GM19328 (cell line): ENCODE results near the gene PSMG4.

Source experiments
- ATAC-seq: cut with Tn5 transposase; IDR thresholded peaks from one replicate; pipeline ENCODE4 v1.9.1; 2021; ENCODE audit warnings: mild to moderate bottlenecking, moderate library complexity; ENCODE audit not compliant: unreplicated experiment

PSMG4 gene

GRCh38 chr6:3288711-3289663 is 30.2 kb downstream of the PSMG4 start:
- ATAC-seq = no peak

- no peak for ATAC-seq
Measured at GRCh38 chr6:3289664-3290055, 30.9 kb downstream of the PSMG4 start.

GRCh38 chr6:3290149-3290930 is 31.6 kb downstream of the PSMG4 start:
- ATAC-seq = no peak

GRCh38 chr6:3290931-3291211 is 32.1 kb downstream of the PSMG4 start:
- ATAC-seq = no peak

GRCh38 chr6:3291346-3291745 is 32.6 kb downstream of the PSMG4 start:
- ATAC-seq = no peak

GRCh38 chr6:3291987-3292386 is 33.2 kb downstream of the PSMG4 start:
- no peak for ATAC-seq

- no peak for ATAC-seq
Measured at GRCh38 chr6:3292431-3293197, 33.9 kb downstream of the PSMG4 start.

- ATAC-seq = no peak
Measured at GRCh38 chr6:3293271-3294155, 34.8 kb downstream of the PSMG4 start.

GRCh38 chr6:3294396-3294795 is 35.6 kb downstream of the PSMG4 start:
- ATAC-seq = no peak

GRCh38 chr6:3294921-3295871 is 36.4 kb downstream of the PSMG4 start:
- ATAC-seq = no peak

GRCh38 chr6:3296078-3296477 is 37.3 kb downstream of the PSMG4 start:
- no peak for ATAC-seq

- no peak for ATAC-seq
Measured at GRCh38 chr6:3296537-3296936, 37.8 kb downstream of the PSMG4 start.

GRCh38 chr6:3297006-3297405 is 38.3 kb downstream of the PSMG4 start:
- no peak for ATAC-seq

- no peak for ATAC-seq
Measured at GRCh38 chr6:3297909-3298308, 39.2 kb downstream of the PSMG4 start.

- ATAC-seq = no peak
Measured at GRCh38 chr6:3299221-3299620, 40.5 kb downstream of the PSMG4 start.

- ATAC-seq = no peak
Measured at GRCh38 chr6:3301506-3301905, 42.8 kb downstream of the PSMG4 start.

- no peak for ATAC-seq
Measured at GRCh38 chr6:3303795-3304411, 45.2 kb downstream of the PSMG4 start.

- no peak for ATAC-seq
Measured at GRCh38 chr6:3304500-3305215, 45.9 kb downstream of the PSMG4 start.
